Trophoblast cell (in vitro differentiated cells and primary cell): ENCODE results near the gene LDB2.

Experiments used
- DNase-seq, 2 donors: peaks; one replicate each; pipeline ENCODE4 v3.0.0-alpha.2; 2016
- H2AFZ ChIP-seq: 2 replicates; pipeline ENCODE4 v1.6.1; 2013; ENCODE audit warnings: low read length, moderate library complexity, mild to moderate bottlenecking; ENCODE audit not compliant: insufficient read depth, poor library complexity
- H2AK5ac ChIP-seq: 2 replicates; pipeline ENCODE4 v1.6.1; 2013; ENCODE audit warnings: mild to moderate bottlenecking, low read length
- H2BK120ac ChIP-seq: 2 replicates; pipeline ENCODE4 v1.6.1; 2013; ENCODE audit warnings: low read length, mild to moderate bottlenecking, moderate library complexity; ENCODE audit not compliant: insufficient read depth, poor library complexity
- H2BK12ac ChIP-seq: 2 replicates; pipeline ENCODE4 v1.6.1; 2013; ENCODE audit warnings: mild to moderate bottlenecking, low read length, moderate library complexity
- H2BK5ac ChIP-seq: 2 replicates; pipeline ENCODE4 v1.6.1; 2013; ENCODE audit warnings: low read length, low read depth, moderate library complexity, mild to moderate bottlenecking; ENCODE audit not compliant: poor library complexity
- H3K14ac ChIP-seq: 2 replicates; pipeline ENCODE4 v1.6.1; 2013; ENCODE audit warnings: mild to moderate bottlenecking, low read length
- H3K18ac ChIP-seq: 2 replicates; pipeline ENCODE4 v1.6.1; 2013; ENCODE audit warnings: mild to moderate bottlenecking, low read length
- H3K23ac ChIP-seq: 2 replicates; pipeline ENCODE4 v1.6.1; 2013; ENCODE audit warnings: low read length
- H3K27ac ChIP-seq: 2 replicates; pipeline ENCODE4 v1.5.1; 2013; ENCODE audit warnings: low read depth, mild to moderate bottlenecking, inconsistent platforms, low read length, moderate library complexity
- H3K27me3 ChIP-seq: 2 replicates; pipeline ENCODE4 v1.6.1; 2013; ENCODE audit warnings: inconsistent platforms, mild to moderate bottlenecking, low read length, moderate library complexity; ENCODE audit not compliant: insufficient read depth
- H3K36me3 ChIP-seq, 2 experiments: 1 replicate in 1 of 2; 2 replicates in 1 of 2; pipeline ENCODE4 v1.6.1; 2013; ENCODE audit warnings: low read length in 2 of 2, mild to moderate bottlenecking in 2 of 2, moderate library complexity in 1 of 2; ENCODE audit not compliant: insufficient read depth in 2 of 2, control insufficient read depth in 1 of 2
- H3K4ac ChIP-seq: 2 replicates; pipeline ENCODE4 v1.6.1; 2013; ENCODE audit warnings: low read depth, mild to moderate bottlenecking, low read length, moderate library complexity
- H3K4me1 ChIP-seq, 2 experiments: 1 replicate in 1 of 2; 2 replicates in 1 of 2; pipeline ENCODE4 v1.6.1; 2013; ENCODE audit warnings: low read length in 2 of 2, mild to moderate bottlenecking in 2 of 2, moderate library complexity in 1 of 2; ENCODE audit not compliant: insufficient read depth in 2 of 2, control insufficient read depth in 1 of 2
- H3K4me2 ChIP-seq: 2 replicates; pipeline ENCODE4 v1.6.1; 2013; ENCODE audit warnings: inconsistent platforms, mild to moderate bottlenecking, low read length, moderate library complexity
- H3K4me3 ChIP-seq: 2 replicates; pipeline ENCODE4 v1.5.1; 2013; ENCODE audit warnings: mild to moderate bottlenecking, low read depth, low read length, inconsistent platforms
- H3K79me1 ChIP-seq: one replicate; pipeline ENCODE4 v1.6.1; 2013; ENCODE audit warnings: low read length
- H3K79me2 ChIP-seq: 2 replicates; pipeline ENCODE4 v1.6.1; 2013; ENCODE audit warnings: low read length, mild to moderate bottlenecking; ENCODE audit not compliant: control insufficient read depth, insufficient read depth, poor library complexity
- H3K9ac ChIP-seq: 2 replicates; pipeline ENCODE4 v1.6.1; 2013; ENCODE audit warnings: mild to moderate bottlenecking, low read length
- H3K9me3 ChIP-seq: 2 replicates; pipeline ENCODE4 v1.6.1; 2013; ENCODE audit warnings: low read depth, mild to moderate bottlenecking, control low read depth, inconsistent platforms, low read length; ENCODE audit not compliant: insufficient read depth
- H4K12ac ChIP-seq: 2 replicates; pipeline ENCODE4 v1.6.1; 2013; ENCODE audit warnings: low read depth, mild to moderate bottlenecking, low read length, moderate library complexity
- H4K8ac ChIP-seq: 2 replicates; pipeline ENCODE4 v1.6.1; 2013; ENCODE audit warnings: low read depth, mild to moderate bottlenecking, low read length, moderate library complexity
- H4K91ac ChIP-seq: one replicate; pipeline ENCODE4 v1.6.1; 2013; ENCODE audit warnings: low read depth, mild to moderate bottlenecking, low read length, moderate library complexity
- WGBS: extraction: QIAGEN DNeasy Blood & Tissue Kit; methylation state at CpG from one replicate; pipeline ENCODE4 v1.1.7; 2013; ENCODE audit warnings: missing lambda C conversion rate; ENCODE audit not compliant: insufficient read length, insufficient coverage; ENCODE audit errors: extremely low coverage; 5-methylcytosine and 5-hydroxymethylcytosine counted together

Gene LDB2

GRCh38 chr4:16665942-16666551, 232.4 kb downstream of the LDB2 start:
- no peak overlapping the region for H3K14ac ChIP-seq
- no peaks in the 10 kb centered on the region for H3K4me1 ChIP-seq
- no peak overlapping the region for H3K18ac ChIP-seq
- no peaks in the 10 kb centered on the region for H3K36me3 ChIP-seq
- no peak overlapping the region for H2AFZ ChIP-seq
- no peak overlapping the region for H3K23ac ChIP-seq
- H2BK12ac ChIP-seq, result no peak overlapping the region
- WGBS, result no CpG with 5 or more reads among the region's 12 CpGs
- H4K12ac ChIP-seq, result no peak overlapping the region
- no peaks in the 10 kb centered on the region for H3K79me2 ChIP-seq
- H3K9me3 ChIP-seq, result no peaks in the 10 kb centered on the region
- H3K4me2 ChIP-seq, result no peak overlapping the region
- no peak overlapping the region for H4K91ac ChIP-seq
- no peak for DNase-seq
- no peaks in the 10 kb centered on the region for H3K79me1 ChIP-seq
- no peaks in the 10 kb centered on the region for H3K27me3 ChIP-seq
- H3K4me3 ChIP-seq, result no peak overlapping the region
- H3K9ac ChIP-seq, result no peak overlapping the region
- H4K8ac ChIP-seq, result no peak overlapping the region
- H2BK120ac ChIP-seq, result no peak overlapping the region
- no peak overlapping the region for H2BK5ac ChIP-seq
- no peak overlapping the region for H3K4ac ChIP-seq
- H3K27ac ChIP-seq, result no peak overlapping the region
- no peak overlapping the region for H2AK5ac ChIP-seq

GRCh38 chr4:16663732-16664131, 234.7 kb downstream of the LDB2 start:
- Histone ChIP-seq H3K4me2 (no peak overlapping the region), H3K14ac (no peak overlapping the region), H3K9ac (no peak overlapping the region), H2BK120ac (no peak overlapping the region), H2BK5ac (no peak overlapping the region), H3K18ac (no peak overlapping the region), H3K27ac (no peak overlapping the region), H3K79me1 (no peaks in the 10 kb centered on the region), H4K8ac (no peak overlapping the region), H3K36me3 (no peaks in the 10 kb centered on the region), H2AFZ (no peak overlapping the region), H3K23ac (no peak overlapping the region), H3K27me3 (no peaks in the 10 kb centered on the region), H3K4me1 (no peaks in the 10 kb centered on the region), H3K4ac (no peak overlapping the region), H3K79me2 (no peaks in the 10 kb centered on the region), H4K12ac (no peak overlapping the region), H3K4me3 (no peak overlapping the region), H3K9me3 (no peaks in the 10 kb centered on the region), H2BK12ac (no peak overlapping the region), H4K91ac (no peak overlapping the region), H2AK5ac (no peak overlapping the region)
- no peak for DNase-seq

GRCh38 chr4:16663307-16663706, 235.1 kb downstream of the LDB2 start:
- H3K23ac ChIP-seq, result no peak overlapping the region
- no peak overlapping the region for H2BK120ac ChIP-seq
- no peaks in the 10 kb centered on the region for H3K36me3 ChIP-seq
- H3K14ac ChIP-seq, result no peak overlapping the region
- no peak overlapping the region for H3K9ac ChIP-seq
- WGBS, result no CpG with 5 or more reads among the region's 4 CpGs
- no peak overlapping the region for H4K91ac ChIP-seq
- no peak overlapping the region for H4K12ac ChIP-seq
- H3K18ac ChIP-seq, result no peak overlapping the region
- no peaks in the 10 kb centered on the region for H3K79me1 ChIP-seq
- no peak overlapping the region for H3K4me2 ChIP-seq
- no peak overlapping the region for H2BK12ac ChIP-seq
- no peak overlapping the region for H4K8ac ChIP-seq
- no peaks in the 10 kb centered on the region for H3K4me1 ChIP-seq
- H2AK5ac ChIP-seq, result no peak overlapping the region
- H3K79me2 ChIP-seq, result no peaks in the 10 kb centered on the region
- no peak overlapping the region for H3K27ac ChIP-seq
- DNase-seq, result no peak
- H2BK5ac ChIP-seq, result no peak overlapping the region
- H3K9me3 ChIP-seq, result no peaks in the 10 kb centered on the region
- no peak overlapping the region for H3K4me3 ChIP-seq
- no peak overlapping the region for H3K4ac ChIP-seq
- H2AFZ ChIP-seq, result no peak overlapping the region
- no peaks in the 10 kb centered on the region for H3K27me3 ChIP-seq

GRCh38 chr4:16661813-16662212, 236.6 kb downstream of the LDB2 start:
- Histone ChIP-seq H2BK12ac (no peak overlapping the region), H4K12ac (no peak overlapping the region), H3K79me1 (no peaks in the 10 kb centered on the region), H3K79me2 (no peaks in the 10 kb centered on the region), H2AK5ac (no peak overlapping the region), H3K4me2 (no peak overlapping the region), H3K9me3 (no peaks in the 10 kb centered on the region), H4K91ac (no peak overlapping the region), H3K23ac (no peak overlapping the region), H3K4me3 (no peak overlapping the region), H3K27ac (no peak overlapping the region), H3K14ac (no peak overlapping the region), H3K18ac (no peak overlapping the region), H3K9ac (no peak overlapping the region), H3K4me1 (no peaks in the 10 kb centered on the region), H3K4ac (no peak overlapping the region), H2AFZ (no peak overlapping the region), H3K36me3 (no peaks in the 10 kb centered on the region), H3K27me3 (no peaks in the 10 kb centered on the region), H2BK120ac (no peak overlapping the region), H4K8ac (no peak overlapping the region), H2BK5ac (no peak overlapping the region)
- no CpG with 5 or more reads among the region's 2 CpGs for WGBS
- no peak for DNase-seq
